Measurements from ENCODE around the gene SLC25A47.
"Not testable (repeated sequence)": the region's sequence is repeated elsewhere in the genome, so short reads cannot be mapped to it uniquely, and the experiment has no call there.

SLC25A47 gene

DNA sequence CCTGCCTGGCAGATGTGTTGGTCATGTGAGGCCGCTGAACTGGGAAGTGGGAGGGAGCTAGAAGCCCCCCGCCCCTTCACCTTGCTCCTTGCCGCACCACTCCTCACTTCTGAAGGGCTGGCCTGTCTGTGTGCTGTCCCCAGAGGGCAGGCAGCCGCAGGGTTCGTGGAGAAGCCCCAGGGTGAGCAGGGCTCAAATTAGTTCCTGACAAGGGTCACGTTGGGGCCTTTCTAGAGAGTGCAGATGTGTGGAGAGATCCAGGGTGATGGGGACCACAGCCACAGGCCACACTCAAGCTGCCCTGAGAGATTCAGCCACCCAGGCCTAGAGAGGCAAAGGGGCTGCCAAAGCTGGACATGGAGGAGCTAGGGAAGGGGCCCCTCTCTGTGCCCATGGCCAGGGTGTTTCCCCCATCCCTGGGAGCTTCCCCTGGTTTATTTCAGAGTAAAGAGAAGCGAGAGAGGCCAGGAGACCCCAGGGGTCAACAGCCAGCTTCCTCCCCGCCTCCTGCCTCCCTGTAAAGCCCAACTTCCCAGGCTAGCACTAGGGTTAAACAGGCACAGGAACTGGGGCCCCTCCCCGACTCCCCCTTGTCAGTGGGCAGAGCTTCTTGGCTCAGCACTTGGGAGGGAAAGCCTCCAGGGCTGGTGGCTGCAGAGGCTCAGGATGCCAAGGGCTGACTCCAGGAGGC lies 33.1 kb upstream of the SLC25A47 start:
- DNase-seq (ENCODE audit: low read depth) = no peak

DNA sequence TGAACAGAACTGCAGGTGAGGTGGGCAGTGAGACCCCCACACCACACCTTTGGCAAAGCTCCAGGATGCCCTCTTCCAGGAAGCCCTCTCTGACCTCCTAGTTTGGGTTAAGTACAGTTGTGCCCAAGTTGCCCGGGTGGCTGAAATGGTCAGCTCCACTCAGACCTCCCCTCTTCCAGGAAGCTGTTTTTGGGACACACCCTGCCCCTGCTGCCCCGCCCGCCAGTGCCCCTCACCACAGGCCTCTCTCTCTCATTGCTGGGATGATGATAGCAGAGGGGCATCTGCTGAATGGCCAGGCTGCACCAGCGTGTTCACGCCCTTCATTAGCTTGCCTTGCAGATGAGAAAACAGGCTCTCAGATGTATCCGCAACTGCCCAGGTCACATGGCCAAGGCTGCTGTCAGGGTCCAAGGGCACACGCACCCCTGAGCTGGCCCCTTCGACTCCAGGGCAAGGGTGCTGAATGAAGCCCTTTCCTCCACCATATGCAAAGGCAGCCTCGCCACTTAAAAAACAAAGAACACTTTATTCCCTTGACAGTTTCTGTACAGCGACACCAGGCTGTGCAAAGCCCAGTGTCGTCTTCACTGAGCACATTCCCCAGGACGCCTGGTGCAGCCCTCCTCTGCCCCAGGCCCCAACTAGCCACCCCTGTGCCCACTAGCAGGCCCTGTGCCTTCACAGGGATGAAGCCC lies 32.4 kb upstream of the SLC25A47 start:
- DNase-seq (ENCODE audit: low read depth) = no peak

DNA sequence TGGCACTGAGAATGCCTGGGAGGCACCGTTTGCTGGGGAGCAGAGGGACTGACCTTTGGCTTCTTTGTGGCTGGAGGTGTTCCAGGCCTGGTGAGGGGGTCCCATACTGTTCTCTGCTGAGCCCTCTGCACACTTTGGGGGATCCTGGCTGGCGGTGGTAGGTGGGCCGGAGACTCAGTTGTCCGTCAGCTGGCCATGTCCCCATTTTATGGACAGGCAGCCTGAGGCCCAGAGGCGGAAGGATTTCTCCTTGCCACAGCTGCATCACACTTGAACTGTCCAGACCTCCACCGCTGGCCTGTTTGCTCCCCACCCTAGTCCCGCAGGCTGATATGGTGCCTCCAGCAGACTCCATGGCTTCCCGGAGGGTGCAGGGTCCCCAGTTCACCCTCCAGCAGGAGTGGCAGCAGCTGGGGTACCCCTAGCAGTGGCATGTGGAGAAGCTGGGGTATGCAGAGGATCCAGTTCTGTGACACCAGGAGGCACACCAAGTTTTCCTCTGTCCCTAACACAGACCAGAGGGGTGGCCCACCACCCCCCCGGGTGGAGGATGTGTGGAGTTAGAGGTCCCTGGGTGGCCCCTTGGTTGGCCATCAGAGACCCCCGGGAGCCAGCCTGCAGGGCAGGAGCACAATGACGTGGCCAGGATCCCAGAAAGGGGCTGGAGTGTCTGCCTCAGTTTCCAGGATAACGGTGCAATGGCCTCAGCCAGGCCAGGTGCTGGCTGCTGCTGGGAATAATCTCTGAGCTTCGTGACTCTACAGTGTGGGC lies 31.6 kb upstream of the SLC25A47 start:
- no peak for DNase-seq (ENCODE audit: low read depth)

DNA sequence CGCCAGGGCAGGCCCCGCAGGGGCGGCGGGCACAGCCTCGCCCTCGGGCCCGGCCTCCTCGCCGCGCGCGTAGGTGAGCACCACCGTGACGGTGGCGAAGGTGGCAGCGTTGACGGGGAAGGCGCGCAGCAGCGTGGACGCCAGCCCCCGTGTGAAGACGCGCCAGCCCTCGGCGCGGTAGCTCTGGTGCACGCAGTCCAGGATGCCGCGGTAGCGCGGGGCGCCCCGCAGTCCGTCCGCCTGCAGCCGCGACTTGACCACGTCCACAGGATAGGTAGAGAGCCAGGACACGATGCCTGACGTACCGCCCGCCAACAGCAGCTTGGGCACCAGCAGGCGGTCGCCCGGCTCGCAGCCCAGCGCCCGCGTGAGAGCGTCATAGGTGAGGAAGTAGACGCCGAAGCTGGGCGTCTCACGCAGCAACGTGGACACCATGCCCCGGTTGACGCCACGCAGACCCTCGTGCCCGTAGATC lies 30.8 kb upstream of the SLC25A47 start:
- DNase-seq (ENCODE audit: low read depth) = no peak

DNA sequence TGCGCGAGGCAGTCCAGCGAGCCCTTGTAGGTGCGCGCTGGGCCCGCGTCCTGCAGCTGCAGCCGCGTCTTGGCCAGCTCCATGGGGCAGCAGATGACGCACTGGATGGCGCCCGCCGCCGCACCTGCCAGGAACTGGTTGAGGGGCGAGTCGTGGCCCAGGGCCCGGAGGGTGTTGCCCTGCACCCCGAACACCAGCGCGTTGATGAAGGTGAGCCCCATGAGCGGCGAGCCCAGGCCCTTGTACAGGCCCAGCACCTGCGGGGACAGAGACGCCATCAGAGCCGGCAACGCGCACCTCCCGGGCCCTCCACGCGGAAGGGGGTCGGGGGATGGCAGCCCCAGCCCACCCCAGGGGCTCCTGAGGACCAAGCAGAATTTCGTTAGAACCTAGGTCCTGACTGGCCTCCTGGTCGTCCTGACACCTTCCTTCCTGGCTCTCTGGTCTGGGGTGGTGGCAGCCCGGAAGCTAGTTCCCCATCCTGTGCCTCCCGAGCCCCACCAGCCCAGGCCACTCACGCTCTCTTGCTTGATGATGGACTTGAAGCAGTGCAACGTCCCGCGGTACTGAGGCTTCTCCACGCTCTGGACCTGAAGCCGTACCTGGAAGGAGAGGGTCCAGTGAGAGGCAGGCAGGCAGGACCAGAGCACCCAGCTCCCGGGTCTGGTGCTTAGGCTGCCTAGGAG lies 30.2 kb upstream of the SLC25A47 start:
- no peak for DNase-seq (ENCODE audit: low read depth)

DNA sequence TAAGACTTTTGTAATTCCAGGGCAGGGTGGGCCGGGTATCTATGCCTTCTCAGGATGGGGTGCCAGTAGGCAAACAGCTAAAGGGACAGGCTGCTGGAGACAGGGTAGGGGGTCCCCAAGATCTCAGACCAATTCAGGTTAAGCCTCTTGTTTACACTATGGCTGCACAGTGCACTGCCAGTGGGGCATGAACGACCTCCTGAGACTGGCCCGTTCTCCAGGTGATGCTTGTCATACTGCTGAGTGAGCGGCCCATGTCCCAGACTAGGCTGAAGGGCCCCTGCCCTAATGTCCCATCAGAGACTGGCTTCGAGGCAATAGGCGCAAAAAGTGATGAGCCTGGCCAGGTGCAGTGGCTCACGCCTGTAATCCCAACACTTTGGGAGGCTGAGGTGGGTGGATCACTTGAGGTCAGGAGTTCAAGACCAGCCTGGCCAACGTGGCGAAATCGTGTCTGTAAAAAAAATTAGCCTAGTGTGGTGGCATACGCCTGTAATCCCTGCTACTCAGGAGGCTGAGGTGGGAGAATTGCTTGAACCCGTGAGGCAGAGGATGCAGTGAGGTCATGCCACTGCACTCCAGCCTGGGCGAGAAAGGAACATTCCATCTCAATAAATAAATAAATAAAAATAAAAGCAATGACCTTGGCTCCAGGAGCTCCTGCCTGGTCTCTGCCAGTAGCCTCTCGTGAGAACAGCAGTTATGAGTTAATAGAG lies 29.5 kb upstream of the SLC25A47 start:
- no peak for DNase-seq (ENCODE audit: low read depth)

DNA sequence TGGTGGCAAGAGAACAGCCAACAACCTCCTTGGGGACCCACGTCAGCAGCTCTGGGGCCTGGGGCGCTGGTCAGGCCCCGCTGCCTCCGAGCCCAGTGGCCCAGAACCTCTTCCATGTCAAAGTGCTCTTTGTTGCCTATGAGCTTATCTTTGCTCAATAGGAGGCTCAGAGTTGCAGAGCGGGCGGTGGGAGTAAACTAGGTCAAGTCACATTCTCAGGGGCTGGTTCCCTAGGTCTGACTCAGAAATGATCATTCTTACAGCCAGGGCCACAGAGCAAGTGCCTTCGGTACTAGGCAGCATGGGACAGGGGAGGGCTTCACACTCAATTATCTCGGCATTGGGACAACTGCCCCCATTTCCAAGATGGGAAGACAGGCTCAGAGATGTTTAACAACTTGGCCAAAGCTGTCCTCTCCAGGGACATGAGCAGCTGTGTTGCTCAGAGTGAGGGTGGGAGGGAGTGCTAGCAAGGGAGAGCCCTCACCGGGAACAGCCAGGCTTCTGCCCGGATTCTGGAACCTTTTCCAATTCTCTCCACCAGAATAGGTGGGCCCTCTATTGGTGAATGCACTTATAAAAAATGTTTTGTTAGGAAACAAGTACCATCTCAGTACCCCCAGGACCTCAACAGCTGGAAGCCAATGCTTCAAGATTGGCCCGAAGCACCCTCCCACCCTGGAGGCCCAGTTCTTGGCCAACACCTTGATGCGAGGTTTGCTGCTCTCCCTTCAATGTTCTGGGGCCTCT lies 28.8 kb upstream of the SLC25A47 start:
- no peak for DNase-seq (ENCODE audit: low read depth)

DNA sequence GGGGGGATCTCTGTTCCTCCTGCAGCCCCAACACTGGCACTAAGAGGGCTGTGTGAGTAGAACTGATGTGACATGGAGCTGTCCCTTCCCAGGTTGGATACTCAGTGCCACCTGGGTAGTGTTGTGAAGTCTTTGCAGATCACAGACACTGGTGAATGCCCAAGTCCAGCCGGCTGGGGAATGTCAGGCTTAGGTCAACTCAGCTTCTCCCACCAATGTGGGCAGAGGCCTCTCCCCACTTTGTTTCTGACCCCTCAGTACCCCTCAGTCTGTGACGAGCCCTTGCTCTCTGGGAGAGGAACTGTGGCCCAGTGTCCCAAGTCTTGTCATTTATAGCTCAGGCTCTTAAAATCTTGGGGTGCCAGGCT lies 28.2 kb upstream of the SLC25A47 start:
- no peak for DNase-seq (ENCODE audit: low read depth)

DNA sequence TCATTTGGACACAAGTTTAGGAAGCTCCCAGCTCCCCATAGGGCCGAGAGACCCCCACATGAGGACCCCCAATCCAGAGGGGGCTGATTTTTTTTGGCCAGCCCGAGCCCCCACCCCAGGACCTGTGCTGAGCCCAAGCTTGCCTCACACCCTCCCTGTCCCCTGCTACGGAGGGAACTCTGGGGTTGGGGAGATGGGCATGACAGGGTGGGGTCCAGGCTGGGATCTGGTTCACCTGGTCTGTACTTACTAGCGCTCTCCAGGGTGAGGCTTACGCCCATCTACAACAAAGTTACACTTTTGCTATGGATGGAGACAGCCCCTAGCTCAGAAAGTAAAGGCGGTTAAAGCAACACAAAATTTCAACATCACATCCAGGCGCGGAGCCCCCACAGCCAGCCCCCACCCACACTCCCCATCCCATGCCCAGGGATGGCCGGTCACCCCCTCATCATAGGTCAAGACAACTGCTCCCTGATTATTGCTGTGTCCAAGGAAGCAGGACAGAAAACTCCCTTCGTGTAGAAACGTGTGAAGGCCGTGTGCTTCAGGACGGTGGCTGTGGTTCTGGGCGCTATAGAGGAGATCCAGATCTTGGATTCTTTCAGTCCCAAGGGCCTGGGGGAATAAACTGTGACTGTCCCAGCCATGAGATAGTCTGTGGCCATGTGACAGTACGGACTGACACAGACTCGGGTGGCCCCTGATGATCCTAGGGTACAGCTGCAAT lies 27.6 kb upstream of the SLC25A47 start:
- no peak for DNase-seq (ENCODE audit: low read depth)

DNA sequence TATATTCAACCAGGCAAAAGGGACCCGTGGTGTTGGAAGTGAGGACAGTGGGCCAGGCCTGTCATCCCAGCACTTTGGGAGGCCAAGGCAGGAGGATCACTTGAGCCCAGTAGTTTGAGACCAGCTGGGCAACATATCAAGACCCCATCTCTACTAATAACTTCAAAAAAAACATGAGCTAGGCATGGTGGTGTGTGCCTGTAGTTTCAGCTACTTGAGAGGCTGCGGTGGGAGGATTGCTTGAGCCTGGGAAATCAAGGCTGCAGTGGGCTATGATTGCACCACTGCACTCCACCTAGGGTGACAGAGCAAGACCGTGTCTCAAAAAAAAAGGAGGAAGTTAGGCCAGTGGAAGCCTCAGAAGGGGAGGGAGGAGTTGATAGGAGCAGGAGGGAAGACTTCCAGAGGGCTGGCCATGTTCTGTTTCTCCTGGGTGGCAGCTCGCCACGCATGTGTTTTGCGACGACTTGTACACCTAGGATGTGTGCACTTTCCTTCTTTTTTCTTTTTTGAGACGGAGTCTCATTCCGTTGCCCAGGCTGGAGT lies 27.0 kb upstream of the SLC25A47 start:
- DNase-seq (ENCODE audit: low read depth) = no peak

DNA sequence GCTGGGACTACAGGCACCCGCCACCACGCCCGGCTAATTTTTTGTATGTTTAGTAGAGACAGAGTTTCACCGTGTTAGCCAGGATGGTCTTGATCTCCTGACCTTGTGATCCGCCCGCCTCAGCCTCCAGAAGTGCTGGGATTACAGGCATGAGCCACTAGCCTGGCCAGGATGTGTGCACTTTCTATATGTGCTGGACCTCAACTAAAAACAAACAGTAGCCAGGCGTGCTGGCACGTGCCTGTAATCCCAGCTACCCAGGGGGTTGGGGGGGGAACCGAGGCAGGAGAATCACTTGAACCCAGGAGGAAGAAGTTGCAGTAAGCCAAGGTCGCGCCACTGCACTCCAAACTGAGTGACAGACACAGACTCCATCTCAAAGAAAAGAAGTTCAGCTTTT lies 26.4 kb upstream of the SLC25A47 start:
- not testable (repeated sequence) for DNase-seq (ENCODE audit: low read depth)

DNA sequence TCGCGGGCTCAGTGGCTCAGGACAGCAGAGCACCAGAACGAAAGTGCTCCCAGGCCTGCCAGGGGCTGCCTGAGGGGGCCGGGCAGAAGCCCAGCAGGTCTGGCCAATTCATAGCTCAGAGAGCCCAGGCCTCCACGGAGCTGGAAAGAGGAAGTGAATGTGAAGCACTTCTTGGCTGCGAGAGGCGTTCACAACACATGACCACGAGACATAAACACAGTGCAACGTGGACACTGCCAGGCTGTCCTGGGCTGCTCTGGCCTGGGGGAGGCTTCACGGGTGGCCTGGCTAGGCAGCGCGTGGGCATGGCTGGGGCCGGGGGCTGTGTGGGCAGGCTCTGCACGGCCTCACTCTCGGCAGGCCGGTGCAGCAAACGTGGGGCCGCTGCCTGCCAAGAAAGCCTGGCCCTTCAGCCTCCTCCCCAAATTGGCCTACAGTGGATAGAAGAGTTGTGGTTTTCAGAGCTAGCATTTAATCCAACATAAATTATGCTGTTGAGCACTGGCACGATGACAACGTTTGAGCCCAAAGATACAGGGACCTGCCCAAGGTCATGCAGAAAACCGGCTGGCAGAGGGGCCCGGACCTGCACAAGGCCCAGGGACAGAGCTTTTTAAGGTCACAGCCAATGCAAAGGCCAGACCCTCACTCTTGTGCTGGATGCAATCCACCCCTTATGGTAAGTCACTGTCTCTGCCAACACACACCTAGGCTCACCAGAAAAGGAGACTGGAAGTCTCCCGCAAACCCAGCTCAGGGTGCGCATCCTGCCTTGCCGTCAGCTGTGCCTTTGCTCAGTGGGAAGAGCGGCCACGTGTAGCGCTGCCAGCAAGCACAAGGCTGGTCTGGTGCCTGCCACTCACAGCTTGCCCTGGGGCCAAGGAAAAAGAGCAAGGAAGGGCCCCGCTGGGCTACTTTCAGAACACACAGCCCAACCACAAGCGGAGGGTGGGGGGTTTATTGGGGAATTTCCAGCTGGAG lies 25.5 kb upstream of the SLC25A47 start:
- no peak for DNase-seq (ENCODE audit: low read depth)

DNA sequence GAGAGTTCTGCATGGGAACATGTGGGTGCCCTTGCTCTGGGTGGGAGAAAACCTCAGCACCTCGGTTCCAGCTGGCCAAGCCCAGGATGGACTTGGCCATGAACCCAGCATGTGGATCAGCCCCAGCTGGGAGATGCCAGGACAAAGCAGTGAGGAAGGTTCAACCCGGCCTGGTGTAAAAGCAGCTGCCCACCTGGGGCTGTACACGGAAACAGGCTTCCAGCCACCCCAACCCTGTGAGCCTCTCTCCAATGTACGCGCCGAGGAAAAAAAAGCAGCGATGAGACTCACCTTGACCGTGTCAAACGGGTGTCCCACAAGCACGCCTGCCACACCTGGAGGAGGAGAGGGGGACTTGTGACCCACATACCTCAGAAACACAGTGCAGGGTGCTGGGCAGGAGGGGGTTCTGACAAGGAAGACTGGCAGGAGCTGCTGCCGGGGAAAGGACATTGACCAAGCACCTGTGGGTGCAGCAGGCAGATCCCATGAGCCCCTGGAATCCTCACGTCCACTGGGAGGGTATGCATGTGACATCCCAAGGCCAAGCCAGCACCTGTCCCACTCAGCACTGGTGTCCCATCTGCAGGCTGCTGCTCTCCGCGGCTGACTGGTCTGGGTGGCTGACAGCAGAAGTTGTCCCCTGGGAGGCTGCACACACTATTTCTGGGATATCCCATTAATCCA lies 24.4 kb upstream of the SLC25A47 start:
- no peak for DNase-seq (ENCODE audit: low read depth)

DNA sequence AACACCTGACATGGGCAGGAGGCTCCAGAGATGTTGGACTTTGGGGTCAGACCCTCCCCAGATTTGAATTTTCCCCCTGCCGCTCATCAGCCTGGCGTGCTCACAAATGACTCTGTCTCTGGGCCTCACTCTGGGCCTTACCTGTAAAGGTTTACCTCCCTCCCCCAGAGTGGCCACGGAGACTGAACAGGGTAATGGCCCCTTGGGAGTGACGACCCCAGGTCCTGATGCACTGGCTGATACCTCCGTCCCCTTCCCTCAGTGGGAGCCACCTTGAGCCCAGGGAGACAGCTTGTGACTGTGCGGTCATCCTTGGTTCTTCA lies 23.9 kb upstream of the SLC25A47 start:
- no peak for DNase-seq (ENCODE audit: low read depth)

DNA sequence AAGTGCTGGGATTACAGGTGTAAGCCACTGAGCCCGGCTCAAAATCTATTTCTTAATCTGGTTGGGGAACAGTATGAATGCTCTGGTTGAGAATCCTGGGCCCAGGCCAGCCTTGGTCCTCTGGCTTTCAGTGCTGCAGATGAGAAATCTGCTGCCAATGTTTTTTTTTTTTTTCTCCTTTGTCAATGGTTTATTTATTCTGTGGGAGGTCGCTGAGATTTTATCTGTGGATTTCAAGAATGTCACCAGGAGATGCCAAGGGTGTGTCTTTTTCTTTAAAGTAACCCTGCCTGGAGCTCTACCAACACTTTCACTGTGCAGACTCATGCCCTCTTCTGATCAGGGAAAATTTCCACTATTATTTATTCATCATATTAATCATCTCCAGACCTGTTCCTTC lies 20.5 kb upstream of the SLC25A47 start:
- DNase-seq (ENCODE audit: low read depth) = no peak

DNA sequence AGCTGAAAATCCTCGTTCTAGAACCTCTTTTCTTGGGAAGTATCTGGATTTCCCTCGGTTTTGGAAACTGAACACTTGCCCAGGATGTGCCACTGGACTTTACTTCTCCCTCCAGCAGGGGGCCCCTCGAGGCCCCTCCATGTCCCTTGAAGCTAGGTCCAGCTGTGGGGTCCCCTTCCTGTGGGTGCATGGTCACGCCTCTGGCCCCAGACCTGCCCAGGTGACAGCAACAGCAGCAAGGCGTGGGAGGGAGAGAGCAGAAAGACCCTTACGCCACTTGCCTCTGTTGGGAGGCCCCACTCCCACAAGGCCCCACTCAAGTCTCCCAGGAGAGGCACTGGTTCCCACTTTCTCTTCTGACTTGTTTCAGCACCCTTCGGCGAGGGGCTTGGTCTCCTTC lies 20.0 kb upstream of the SLC25A47 start:
- DNase-seq (ENCODE audit: low read depth) = no peak

DNA sequence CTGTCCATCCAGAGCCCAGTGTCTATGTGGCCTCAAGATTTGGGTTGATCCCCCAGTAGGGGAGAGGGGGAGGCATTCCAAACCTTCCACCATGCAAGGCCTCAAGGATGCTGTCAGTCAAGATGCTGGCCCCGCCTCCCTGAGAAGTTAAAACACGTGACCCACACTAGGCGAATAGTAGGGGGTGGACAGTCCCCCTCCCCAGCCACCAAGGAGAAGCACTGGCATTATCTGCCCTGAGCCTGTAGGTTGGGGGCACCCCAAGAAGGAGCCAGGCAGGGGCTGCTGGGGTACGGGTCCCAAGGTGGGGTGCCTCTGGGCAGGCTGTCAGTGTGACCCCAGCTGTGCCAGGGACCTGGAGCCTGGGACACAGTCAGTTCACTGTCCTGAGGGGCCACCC lies 19.2 kb upstream of the SLC25A47 start:
- no peak for DNase-seq (ENCODE audit: low read depth)

DNA sequence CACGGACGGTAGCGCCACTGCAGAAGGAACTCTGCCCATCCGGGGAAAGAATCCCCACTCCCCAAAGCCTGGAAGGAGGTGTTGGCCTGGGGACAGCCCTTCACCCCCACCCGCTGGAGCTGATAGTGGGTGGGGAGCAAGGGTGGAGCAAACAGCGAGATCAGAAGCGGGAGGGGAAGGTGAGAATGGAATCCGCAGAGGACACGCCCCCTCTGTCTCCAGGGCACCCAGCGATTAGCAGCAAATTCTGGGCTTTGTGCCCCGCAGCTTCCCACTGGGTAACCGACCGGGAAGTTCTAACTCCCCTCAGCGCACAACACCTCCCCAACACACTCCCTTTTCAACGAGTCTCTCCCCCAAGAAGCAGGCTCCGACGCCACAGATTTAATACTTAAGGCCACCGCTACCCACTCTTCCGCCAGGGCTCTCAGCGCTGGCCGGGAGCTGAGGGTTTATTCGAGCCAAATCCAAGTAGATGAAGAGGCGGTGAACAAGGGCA lies 18.3 kb upstream of the SLC25A47 start:
- no peak for DNase-seq (ENCODE audit: low read depth)

Data from stimulated activated CD8-positive, alpha-beta memory T cell treated with anti-CD3 and anti-CD28 coated beads, Interleukin-4, amount 100 ng/mL, for 24 hours (primary cell).